ENCODE data around the gene GPLD1.

GRCh38 chr6:24402697-24403500 is 86.5 kb downstream of the GPLD1 start, which contains the start of gene MRS2:
- no peak for TF ChIP-seq TAF1 (IDR thresholded peaks at IDR 0.05; ENCODE audit: borderline replicate concordance, low read depth, low read length)
- peak; percentile 80; the same call in 1 of the 2 replicates for TF ChIP-seq POLR2A (IDR thresholded peaks at IDR 0.05; ENCODE audit: low read depth, low read length)
- peak; percentile 69 for TF ChIP-seq POLR2AphosphoS5 (IDR thresholded peaks at IDR 0.05; ENCODE audit: low read depth, low read length)
